ENCODE measurements around the gene TNFRSF1A.
"Not testable (repeated sequence)": the region's sequence is repeated elsewhere in the genome, so short reads cannot be mapped to it uniquely, and the experiment has no call there.

The TNFRSF1A gene

DNA sequence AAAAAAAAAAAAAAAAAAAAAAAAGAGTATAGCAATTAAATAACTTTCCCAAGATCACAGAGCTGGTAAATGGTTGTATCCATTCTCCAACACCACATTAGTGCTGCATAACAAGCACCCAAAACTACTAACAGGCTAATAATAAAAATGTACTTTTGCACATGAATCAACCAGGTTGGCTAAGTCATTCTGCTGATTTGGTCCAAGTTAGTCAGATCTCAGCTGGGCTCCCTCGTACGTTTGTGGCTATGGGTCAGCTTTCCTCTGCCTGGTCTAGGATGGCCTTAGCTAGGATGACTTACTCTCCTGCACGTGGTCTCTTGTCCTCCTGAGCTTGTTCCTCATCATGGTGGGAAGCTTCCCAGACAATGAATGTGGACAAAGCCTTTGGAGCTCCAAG, 39.3 kb downstream of the TNFRSF1A start:
- DNase-seq: no peak

- DNase-seq: no peak
These were observed 40.2 kb downstream of the TNFRSF1A start for GRCh38 chr12:6301721-6302120.

DNA sequence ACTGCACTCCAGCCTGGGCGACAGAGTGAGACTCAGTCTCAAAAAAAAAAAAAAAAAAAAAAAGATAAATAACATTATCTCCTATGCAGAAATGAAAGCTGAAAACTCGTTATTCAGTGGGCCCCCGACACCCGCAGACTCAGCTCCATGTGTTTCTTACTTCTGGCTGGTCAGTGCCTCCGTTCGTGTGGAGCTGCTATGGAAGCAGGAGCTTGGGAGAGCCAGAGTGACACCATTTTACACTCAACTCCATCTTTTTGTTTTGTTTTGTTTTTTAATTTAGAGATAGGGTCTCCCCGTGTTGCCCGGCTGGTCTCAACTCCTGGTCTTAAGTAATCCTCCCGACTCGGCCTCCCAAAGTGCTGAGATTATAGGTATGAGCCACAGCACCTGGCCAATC, 44.7 kb downstream of the TNFRSF1A start:
- no peak for DNase-seq

DNA sequence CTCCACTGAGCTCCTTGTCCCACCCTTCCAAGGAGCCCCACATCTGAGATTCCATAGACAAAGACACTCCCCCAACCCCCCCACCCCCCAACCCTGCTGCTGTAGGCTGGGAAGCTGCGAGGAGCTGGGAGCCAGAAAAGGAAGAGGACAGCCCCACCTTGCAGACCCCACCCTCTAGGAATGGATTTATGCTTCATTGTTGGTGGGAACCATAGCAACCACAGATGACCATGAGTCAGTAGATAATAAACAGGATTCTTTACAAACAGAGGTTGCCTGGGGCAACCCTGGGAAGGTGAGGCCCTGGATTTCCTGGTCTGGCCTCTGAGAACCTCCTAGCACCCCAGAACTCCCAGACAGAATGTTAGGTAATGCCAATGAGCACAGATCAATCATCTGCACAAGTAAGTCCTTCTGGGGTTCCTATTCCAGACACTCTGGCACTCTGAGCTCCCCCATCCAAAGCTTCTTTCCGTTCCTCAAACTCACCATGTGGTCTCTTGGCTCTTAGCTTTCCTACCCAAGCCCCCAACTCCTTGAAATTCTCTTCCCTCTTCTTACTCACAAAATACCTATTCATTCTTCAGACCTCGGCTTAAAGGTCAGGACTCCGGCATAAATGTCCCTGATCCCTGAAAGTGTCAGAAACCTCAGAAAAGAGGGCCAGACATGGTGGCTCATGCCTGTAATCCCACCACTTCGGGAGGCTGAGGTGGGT, 46.6 kb downstream of the TNFRSF1A start:
- no peak for DNase-seq

DNA sequence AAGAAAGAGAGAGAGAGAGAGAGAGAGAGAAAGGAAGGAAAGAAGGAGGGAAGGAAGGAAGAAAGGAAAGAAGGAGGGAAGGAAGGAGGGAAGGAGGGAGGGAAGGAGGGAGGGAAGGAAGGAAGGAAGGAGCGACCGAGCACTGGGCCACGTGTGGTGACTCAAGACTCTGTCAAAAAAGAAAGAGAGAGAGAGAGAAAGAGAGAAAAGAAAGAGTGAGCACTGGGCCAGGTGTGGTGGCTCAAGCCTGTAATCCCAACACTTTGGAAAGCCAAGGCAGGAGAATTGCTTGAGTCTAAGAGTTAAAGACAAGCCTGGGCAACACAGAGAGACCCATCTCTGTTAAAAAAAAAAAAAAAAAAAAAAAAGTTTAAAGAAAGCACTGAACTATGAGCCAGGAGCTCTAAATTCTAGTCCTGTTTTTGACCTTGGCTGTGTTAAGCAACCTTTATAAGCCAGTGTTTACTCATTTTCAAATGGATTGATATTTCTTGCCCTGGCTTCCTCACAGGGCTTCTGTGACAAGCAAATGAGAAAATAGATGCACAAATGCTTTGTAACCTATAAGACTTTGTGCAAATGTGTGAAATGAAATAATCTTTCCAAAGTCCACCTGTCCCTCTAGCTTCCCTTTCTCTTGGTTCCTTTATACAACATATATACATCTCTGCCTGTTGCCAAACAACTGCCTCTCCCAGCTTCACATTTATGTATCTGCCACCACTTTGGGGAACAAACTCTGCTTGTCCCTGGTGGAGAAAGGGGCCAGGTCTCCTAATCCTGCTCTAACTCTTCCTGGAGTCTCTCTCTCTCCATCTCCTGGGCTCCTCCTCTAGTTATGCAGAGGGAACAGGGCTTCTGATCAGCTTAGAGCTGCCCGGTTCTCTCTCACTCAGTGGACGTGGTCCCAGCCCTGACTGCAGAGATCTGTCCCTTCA, 47.5 kb downstream of the TNFRSF1A start:
- no peak for DNase-seq

DNA sequence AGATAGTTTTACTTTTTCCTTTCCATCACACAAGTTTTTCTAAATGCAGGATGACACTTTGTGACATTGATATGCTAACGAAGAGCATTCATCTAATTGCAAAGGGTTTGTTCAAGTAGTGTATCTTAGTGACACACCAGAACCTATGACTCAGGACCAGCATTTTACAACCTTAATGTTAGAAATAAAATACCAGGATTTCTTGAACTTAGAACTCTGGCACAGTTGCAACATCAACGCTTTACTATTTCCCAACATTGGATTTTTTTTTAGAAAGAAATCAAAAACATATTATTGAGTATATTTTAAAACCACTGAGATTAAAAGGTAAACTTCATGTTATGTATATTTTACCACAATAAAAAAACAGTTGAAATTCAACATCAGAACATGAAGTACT, 49.3 kb downstream of the TNFRSF1A start:
- no peak for DNase-seq

DNA sequence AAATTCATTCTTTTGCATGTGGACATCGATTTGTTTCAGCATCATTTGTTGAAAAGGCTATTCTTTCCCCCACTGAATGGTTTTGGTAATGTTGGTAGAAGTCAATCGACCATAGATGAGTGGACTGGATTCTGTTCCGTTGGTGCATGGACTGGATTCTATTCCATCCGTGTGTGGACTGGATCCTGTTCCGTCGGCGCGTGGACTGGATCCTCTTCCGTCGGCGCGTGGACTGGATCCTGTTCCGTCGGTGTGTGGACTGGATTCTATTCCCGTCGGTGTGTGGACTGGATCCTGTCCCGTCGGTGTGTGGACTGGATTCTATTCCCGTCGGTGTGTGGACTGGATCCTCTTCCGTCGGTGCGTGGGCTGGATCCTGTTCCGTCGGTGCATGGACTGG, 52.0 kb downstream of the TNFRSF1A start:
- not testable (repeated sequence) for DNase-seq

DNA sequence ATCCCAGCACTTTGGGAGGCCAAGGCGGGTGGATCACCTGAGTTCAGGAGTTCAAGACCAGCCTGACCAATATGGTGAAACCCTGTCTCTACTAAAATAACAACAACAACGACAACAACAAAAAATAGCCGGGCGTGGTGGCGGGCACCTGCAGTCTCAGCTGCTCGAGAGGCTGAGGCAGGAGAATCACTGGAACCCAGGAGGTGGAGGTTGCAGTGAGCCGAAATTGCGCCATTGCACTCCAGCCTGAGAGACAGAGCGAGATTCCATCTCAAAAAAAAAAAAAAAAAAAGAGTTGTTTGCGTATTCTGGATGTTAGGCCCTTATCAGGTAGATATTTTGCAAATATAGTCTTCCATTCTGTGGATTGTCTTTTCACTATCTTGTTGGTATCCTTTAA, 52.8 kb downstream of the TNFRSF1A start:
- DNase-seq: not testable (repeated sequence)

- DNase-seq: no peak
These were observed 53.6 kb downstream of the TNFRSF1A start for GRCh38 chr12:6288235-6288634.

GRCh38 chr12:6285532-6286306, 56.2 kb downstream of the TNFRSF1A start:
- DNase-seq: no peak

- DNase-seq: peak; percentile 63
These were observed 56.8 kb downstream of the TNFRSF1A start for GRCh38 chr12:6285063-6285477.

- no peak for DNase-seq
These were observed 57.6 kb downstream of the TNFRSF1A start for GRCh38 chr12:6284273-6284672.

DNA sequence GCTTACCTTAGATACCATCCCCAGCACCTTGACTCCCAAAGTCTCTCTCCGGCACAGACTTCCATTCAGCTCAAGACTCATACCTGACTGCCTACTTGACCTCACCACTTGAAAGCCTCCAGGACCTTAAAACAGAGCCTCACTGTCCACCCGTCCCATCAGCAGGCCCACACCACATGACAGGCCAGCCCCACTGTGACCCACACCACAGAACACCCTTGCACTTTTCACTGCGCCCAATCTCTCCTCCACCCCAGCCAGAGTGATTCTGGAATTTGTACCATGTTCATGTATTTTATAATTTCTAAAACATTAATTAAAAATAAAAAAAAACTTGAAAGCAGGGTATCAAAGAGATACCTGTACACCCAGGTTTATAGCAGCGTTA, 59.4 kb downstream of the TNFRSF1A start:
- no peak for DNase-seq

- DNase-seq: no peak
These were observed 60.6 kb downstream of the TNFRSF1A start for GRCh38 chr12:6281081-6281809.

DNA sequence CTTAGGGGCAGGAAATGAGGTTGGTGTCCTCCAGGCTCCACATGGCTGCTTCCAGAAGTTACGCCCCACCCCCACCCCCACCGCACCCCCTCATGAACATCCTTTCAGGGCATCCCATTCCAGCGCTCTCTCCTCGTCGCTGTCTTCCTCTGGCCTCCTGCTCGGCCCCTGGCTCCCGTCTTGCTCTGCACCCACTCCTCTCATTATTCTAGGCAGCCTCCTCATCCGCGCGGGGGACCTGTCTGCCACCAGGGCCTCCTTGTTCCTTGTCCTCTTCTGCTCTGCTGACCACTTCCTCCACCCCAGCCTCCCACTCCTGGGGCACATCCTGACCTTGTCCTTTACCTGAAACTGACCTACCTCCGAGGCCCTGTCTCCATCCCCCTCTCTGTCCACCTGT, 61.2 kb downstream of the TNFRSF1A start:
- DNase-seq: no peak

- no peak for DNase-seq
These were observed 61.8 kb downstream of the TNFRSF1A start for GRCh38 chr12:6280053-6280469.

- DNase-seq: no peak
These were observed 62.2 kb downstream of the TNFRSF1A start for GRCh38 chr12:6279631-6280030.

GRCh38 chr12:6279256-6279628, 62.6 kb downstream of the TNFRSF1A start:
- DNase-seq: no peak
